Neural cell (in vitro differentiated cells): Measurements from ENCODE around the gene STEAP4. TPM values are rescaled to one million over a fixed set of nuclear protein-coding genes. Genes with fewer than 3 reads are reported as not detected.

Source experiments
- H2AFZ ChIP-seq: fragments of 200-600, 300-800 bp; sonication (generic), shearing (Covaris generic); 2 replicates; pipeline ENCODE4 v1.6.0; 2014; ENCODE audit warnings: low read depth, mild to moderate bottlenecking, antibody characterized with exemption, low read length, moderate library complexity
- H3F3A ChIP-seq: fragments of 200-600 bp; shearing (Covaris generic); 2 replicates; pipeline ENCODE4 v1.6.1; 2016; ENCODE audit warnings: mild to moderate bottlenecking, moderate library complexity, mixed read lengths, antibody characterized with exemption, low read length; ENCODE audit not compliant: insufficient read depth, poor library complexity, severe bottlenecking
- H3K27ac ChIP-seq: fragments of 200-600, 300-800 bp; sonication (generic), shearing (Covaris generic); 2 replicates; pipeline ENCODE4 v1.5.1; 2014; ENCODE audit warnings: mild to moderate bottlenecking, low read length, moderate library complexity
- H3K27me3 ChIP-seq: fragments of 300-800, 200-600 bp; sonication (generic), shearing (Covaris generic); 2 replicates; pipeline ENCODE4 v1.6.0; 2014; ENCODE audit warnings: mild to moderate bottlenecking, low read depth, low read length, moderate library complexity; ENCODE audit not compliant: insufficient read depth
- H3K36me3 ChIP-seq: fragments of 300-800, 200-600 bp; sonication (generic), shearing (Covaris generic); 2 replicates; pipeline ENCODE4 v1.5.1; 2014; ENCODE audit warnings: mild to moderate bottlenecking, antibody characterized with exemption, low read length, moderate library complexity; ENCODE audit not compliant: insufficient read depth
- H3K4me2 ChIP-seq: fragments of 300-800, 200-600 bp; sonication (generic), shearing (Covaris generic); 2 replicates; pipeline ENCODE4 v1.6.0; 2014; ENCODE audit warnings: mild to moderate bottlenecking, low read length
- H3K4me3 ChIP-seq: fragments of 300-800, 200-600 bp; sonication (generic), shearing (Covaris generic); 2 replicates; pipeline ENCODE4 v1.5.1; 2014; ENCODE audit warnings: mild to moderate bottlenecking, low read length, moderate library complexity
- H3K79me2 ChIP-seq: fragments of 200-600 bp; shearing (Covaris generic); replicated peaks from 2 replicates; pipeline ENCODE4 v1.6.0; 2014; ENCODE audit warnings: mild to moderate bottlenecking, low read length, moderate library complexity; ENCODE audit not compliant: insufficient read depth
- H3K9ac ChIP-seq: fragments of 300-800, 200-600 bp; sonication (generic), shearing (Covaris generic); 2 replicates; pipeline ENCODE4 v1.6.1; 2016; ENCODE audit warnings: mild to moderate bottlenecking, low read length, mixed read lengths
- H3K9me2 ChIP-seq: fragments of 200-600 bp; shearing (Covaris generic); 2 replicates; pipeline ENCODE4 v1.6.1; 2016; ENCODE audit warnings: mild to moderate bottlenecking, low read length, mixed read lengths; ENCODE audit not compliant: insufficient read depth
- H3K9me3 ChIP-seq: fragments of 200-600, 300-800 bp; sonication (generic), shearing (Covaris generic); 2 replicates; pipeline ENCODE4 v1.6.1; 2016; ENCODE audit warnings: mild to moderate bottlenecking, mixed run types, low read length, moderate library complexity, mixed read lengths
- H4K20me1 ChIP-seq: fragments of 200-600 bp; shearing (Covaris generic); 2 replicates; pipeline ENCODE4 v1.6.1; 2016; ENCODE audit warnings: mild to moderate bottlenecking, mixed run types; ENCODE audit not compliant: insufficient read depth
- EP300 ChIP-seq: fragments of 450-650 bp; conservative IDR thresholded peaks from 2 replicates; pipeline ENCODE4 v1.6.1; 2014; ENCODE audit warnings: antibody characterized with exemption, mild to moderate bottlenecking, moderate library complexity; ENCODE audit not compliant: poor library complexity, severe bottlenecking
- EZH2 ChIP-seq: fragments of 200-600, 300-800 bp; shearing (Covaris generic), sonication (generic); IDR thresholded peaks from 2 replicates; pipeline ENCODE4 v1.6.1; 2014; ENCODE audit warnings: antibody characterized with exemption, low read length, borderline replicate concordance, mild to moderate bottlenecking; ENCODE audit not compliant: insufficient read depth, poor library complexity, severe bottlenecking
- MXI1 ChIP-seq: fragments of 450-650 bp; conservative IDR thresholded peaks from 2 replicates; pipeline ENCODE4 v1.6.1; 2014; ENCODE audit warnings: antibody characterized with exemption, mild to moderate bottlenecking; ENCODE audit not compliant: poor library complexity, severe bottlenecking
- POLR2AphosphoS5 ChIP-seq: IDR thresholded peaks from 2 replicates; pipeline ENCODE4 v1.6.1; 2012
- RAD21 ChIP-seq: fragments of 450-650 bp; conservative IDR thresholded peaks from 2 replicates; pipeline ENCODE4 v1.6.1; 2014; ENCODE audit warnings: antibody characterized with exemption, mild to moderate bottlenecking, moderate library complexity
- SMC3 ChIP-seq: fragments of 450-650 bp; conservative IDR thresholded peaks from 2 replicates; pipeline ENCODE4 v1.6.1; 2014; ENCODE audit warnings: antibody characterized with exemption, mild to moderate bottlenecking, moderate library complexity; ENCODE audit not compliant: poor library complexity
- TAF1 ChIP-seq: IDR thresholded peaks from 2 replicates; pipeline ENCODE4 v1.6.1; 2012; ENCODE audit warnings: low read depth
- polyA plus RNA-seq: library from polyadenylated mRNA; depleted of rRNA; stranded (reverse); fragments of >200 nt; gene quantifications from 2 replicates; pipeline ENCODE4 v1.2.3, GENCODE V29; 2014
- TF ChIP-seq, protein P1 (sequence below): fragments of 450-650 bp; IDR thresholded peaks from 2 replicates; pipeline ENCODE4 v1.5.1; 2014; ENCODE audit warnings: antibody characterized with exemption, mild to moderate bottlenecking, moderate library complexity; ENCODE audit not compliant: poor library complexity, severe bottlenecking
- TF ChIP-seq, protein P2 (sequence below): IDR thresholded peaks from 2 replicates; pipeline ENCODE4 v1.6.1; 2012; ENCODE audit warnings: borderline replicate concordance

Gene STEAP4
- polyA plus RNA-seq, 1 donor from 2014 or later: not detected

DNA sequence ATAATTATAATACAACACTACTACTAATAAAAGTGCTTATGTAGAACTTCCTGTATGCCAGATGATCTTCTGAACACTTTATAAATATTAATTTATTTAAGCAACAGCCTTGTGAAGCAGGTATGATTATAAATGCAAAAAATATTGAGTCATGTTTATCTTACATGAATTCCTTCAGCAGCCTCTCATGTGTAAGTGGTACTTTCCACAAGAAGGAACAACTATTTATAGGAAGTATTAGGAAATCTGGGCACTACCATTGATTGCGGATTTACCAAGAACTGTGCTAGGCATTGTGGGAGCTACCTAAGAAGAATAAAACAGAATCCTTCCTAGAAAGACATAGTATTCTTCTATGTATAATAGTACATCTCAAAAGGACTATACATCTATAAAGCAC is 10.7 kb upstream of the STEAP4 start:
- H3K9ac ChIP-seq: no peak overlapping the region
- H3K27ac ChIP-seq: no peak overlapping the region

DNA sequence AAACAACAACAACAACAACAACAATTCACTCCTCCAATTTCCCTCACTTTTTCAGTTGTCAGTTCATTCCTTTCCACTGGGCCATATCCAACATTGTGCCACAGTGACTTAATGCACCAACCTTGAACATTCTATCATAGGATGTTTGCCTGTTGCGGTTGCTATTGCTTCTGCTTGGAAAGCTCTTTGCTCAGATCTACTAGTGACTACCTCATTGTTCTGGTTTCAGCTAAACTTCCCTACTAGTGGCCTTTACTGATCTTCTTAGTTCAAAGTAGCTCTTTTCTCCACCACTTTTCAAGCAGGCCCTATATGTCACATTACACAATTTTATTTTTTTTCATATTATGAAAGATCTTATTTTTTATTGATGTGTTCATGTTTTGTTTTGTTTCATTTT is 9.8 kb upstream of the STEAP4 start:
- TF ChIP-seq RAD21 (no peak), SMC3 (no peak), POLR2AphosphoS5 (no peak), MXI1 (no peak), EP300 (no peak), TAF1 (no peak), EZH2 (no peak)
- TF ChIP-seq, protein P1, sequence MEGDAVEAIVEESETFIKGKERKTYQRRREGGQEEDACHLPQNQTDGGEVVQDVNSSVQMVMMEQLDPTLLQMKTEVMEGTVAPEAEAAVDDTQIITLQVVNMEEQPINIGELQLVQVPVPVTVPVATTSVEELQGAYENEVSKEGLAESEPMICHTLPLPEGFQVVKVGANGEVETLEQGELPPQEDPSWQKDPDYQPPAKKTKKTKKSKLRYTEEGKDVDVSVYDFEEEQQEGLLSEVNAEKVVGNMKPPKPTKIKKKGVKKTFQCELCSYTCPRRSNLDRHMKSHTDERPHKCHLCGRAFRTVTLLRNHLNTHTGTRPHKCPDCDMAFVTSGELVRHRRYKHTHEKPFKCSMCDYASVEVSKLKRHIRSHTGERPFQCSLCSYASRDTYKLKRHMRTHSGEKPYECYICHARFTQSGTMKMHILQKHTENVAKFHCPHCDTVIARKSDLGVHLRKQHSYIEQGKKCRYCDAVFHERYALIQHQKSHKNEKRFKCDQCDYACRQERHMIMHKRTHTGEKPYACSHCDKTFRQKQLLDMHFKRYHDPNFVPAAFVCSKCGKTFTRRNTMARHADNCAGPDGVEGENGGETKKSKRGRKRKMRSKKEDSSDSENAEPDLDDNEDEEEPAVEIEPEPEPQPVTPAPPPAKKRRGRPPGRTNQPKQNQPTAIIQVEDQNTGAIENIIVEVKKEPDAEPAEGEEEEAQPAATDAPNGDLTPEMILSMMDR: no peak
- TF ChIP-seq, protein P2, sequence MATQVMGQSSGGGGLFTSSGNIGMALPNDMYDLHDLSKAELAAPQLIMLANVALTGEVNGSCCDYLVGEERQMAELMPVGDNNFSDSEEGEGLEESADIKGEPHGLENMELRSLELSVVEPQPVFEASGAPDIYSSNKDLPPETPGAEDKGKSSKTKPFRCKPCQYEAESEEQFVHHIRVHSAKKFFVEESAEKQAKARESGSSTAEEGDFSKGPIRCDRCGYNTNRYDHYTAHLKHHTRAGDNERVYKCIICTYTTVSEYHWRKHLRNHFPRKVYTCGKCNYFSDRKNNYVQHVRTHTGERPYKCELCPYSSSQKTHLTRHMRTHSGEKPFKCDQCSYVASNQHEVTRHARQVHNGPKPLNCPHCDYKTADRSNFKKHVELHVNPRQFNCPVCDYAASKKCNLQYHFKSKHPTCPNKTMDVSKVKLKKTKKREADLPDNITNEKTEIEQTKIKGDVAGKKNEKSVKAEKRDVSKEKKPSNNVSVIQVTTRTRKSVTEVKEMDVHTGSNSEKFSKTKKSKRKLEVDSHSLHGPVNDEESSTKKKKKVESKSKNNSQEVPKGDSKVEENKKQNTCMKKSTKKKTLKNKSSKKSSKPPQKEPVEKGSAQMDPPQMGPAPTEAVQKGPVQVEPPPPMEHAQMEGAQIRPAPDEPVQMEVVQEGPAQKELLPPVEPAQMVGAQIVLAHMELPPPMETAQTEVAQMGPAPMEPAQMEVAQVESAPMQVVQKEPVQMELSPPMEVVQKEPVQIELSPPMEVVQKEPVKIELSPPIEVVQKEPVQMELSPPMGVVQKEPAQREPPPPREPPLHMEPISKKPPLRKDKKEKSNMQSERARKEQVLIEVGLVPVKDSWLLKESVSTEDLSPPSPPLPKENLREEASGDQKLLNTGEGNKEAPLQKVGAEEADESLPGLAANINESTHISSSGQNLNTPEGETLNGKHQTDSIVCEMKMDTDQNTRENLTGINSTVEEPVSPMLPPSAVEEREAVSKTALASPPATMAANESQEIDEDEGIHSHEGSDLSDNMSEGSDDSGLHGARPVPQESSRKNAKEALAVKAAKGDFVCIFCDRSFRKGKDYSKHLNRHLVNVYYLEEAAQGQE: no peak
- no peak overlapping the region for H3K4me3 ChIP-seq
- H4K20me1 ChIP-seq: no peaks in the 10 kb centered on the region
- H3K9me2 ChIP-seq: no peaks in the 10 kb centered on the region
- no peak overlapping the region for H3K4me2 ChIP-seq
- H3K27ac ChIP-seq: no peak overlapping the region
- no peak overlapping the region for H3K9ac ChIP-seq
- H3K27me3 ChIP-seq: no peaks in the 10 kb centered on the region
- H3F3A ChIP-seq: no peaks in the 10 kb centered on the region
- H2AFZ ChIP-seq: no peak overlapping the region
- no peaks in the 10 kb centered on the region for H3K36me3 ChIP-seq
- no peaks in the 10 kb centered on the region for H3K9me3 ChIP-seq
- no peaks in the 10 kb centered on the region for H3K79me2 ChIP-seq

More for the DNA sequence above, 10.7 kb upstream of the STEAP4 start:
- no peak overlapping the region for H3K4me3 ChIP-seq
- no peaks in the 10 kb centered on the region for H3K79me2 ChIP-seq
- no peak overlapping the region for H3K4me2 ChIP-seq
- H3F3A ChIP-seq: no peaks in the 10 kb centered on the region
- no peaks in the 10 kb centered on the region for H4K20me1 ChIP-seq
- H2AFZ ChIP-seq: no peak overlapping the region
- no peaks in the 10 kb centered on the region for H3K27me3 ChIP-seq
- no peaks in the 10 kb centered on the region for H3K9me3 ChIP-seq
- no peaks in the 10 kb centered on the region for H3K9me2 ChIP-seq
- no peaks in the 10 kb centered on the region for H3K36me3 ChIP-seq
- TF ChIP-seq EZH2 (no peak), SMC3 (no peak), EP300 (no peak), TAF1 (no peak)
- TF ChIP-seq, protein P2: no peak
